T-cell (primary cell): ENCODE data around the gene DMBT1. TPM values are rescaled to one million over a fixed set of nuclear protein-coding genes. Genes with fewer than 3 reads are reported as not detected.
A peak's percentile ranks its signal among the peaks of the same experiment; 100 is the strongest.

Source experiments
- ATAC-seq, 4 experiments: fragments of 200-7000 bp in 3 of 4; fragments of 150-1000 bp in 1 of 4; cut with Tn5 transposase; replicated peaks in 1 of 4; 1 replicate in 3 of 4; 2 replicates in 1 of 4; pipeline ENCODE4 v1.10.0; 2021; ENCODE audit warnings: moderate library complexity in 3 of 4, mild to moderate bottlenecking in 2 of 4, moderate number of reproducible peaks in 1 of 4
- CTCF ChIA-PET, 2 donors: fragments of 300-600 bp; sonication (Branson Sonifier 250); formaldehyde crosslinking; loops; one replicate each; lab custom pipeline; 2022; ENCODE audit warnings: antibody characterized with exemption in 2 of 2; lab: Charles Lee
- POLR2A ChIA-PET, 2 donors: fragments of 300-600 bp; sonication (Branson Sonifier 250); formaldehyde crosslinking; loops; one replicate each; lab custom pipeline; 2022; ENCODE audit warnings: antibody characterized with exemption in 2 of 2; lab: Charles Lee
- DNase-seq, 35 experiments: peaks; one replicate each; pipeline versions ENCODE4 v3.0.0 to v3.0.0-alpha.2; 2013 to 2023
- H3K27ac ChIP-seq: one replicate; pipeline ENCODE4 v1.5.1; 2013; ENCODE audit warnings: low read length
- H3K27me3 ChIP-seq, 2 experiments: replicated peaks in 1 of 2; 1 replicate in 1 of 2; 2 replicates in 1 of 2; pipeline versions ENCODE4 v1.6.1 to v1.7.0; 2013; ENCODE audit warnings: low read length in 1 of 2, mixed read lengths in 1 of 2; ENCODE audit not compliant: control insufficient read depth in 2 of 2, insufficient read depth in 2 of 2; ENCODE audit errors: extremely low read depth in 1 of 2
- H3K36me3 ChIP-seq, 2 donors: 1 replicate in 1 of 2; 2 replicates in 1 of 2; pipeline versions ENCODE4 v1.6.1 to v1.7.0; 2013; ENCODE audit warnings: low read length in 1 of 2; ENCODE audit not compliant: control insufficient read depth in 2 of 2, insufficient read depth in 1 of 2; ENCODE audit errors: extremely low read depth in 1 of 2
- H3K4me1 ChIP-seq, 2 experiments: 1 replicate in 1 of 2; 2 replicates in 1 of 2; pipeline versions ENCODE4 v1.6.1 to v1.7.0; 2013; ENCODE audit warnings: low read length in 2 of 2, mixed read lengths in 1 of 2; ENCODE audit not compliant: insufficient read depth in 2 of 2, control insufficient read depth in 1 of 2; ENCODE audit errors: extremely low read depth in 1 of 2
- H3K4me3 ChIP-seq, 2 donors: 1 replicate in 1 of 2; 2 replicates in 1 of 2; pipeline versions ENCODE4 v1.5.1 to v1.7.0; 2013; ENCODE audit warnings: mild to moderate bottlenecking in 2 of 2, low read length in 1 of 2, moderate library complexity in 1 of 2; ENCODE audit not compliant: control insufficient read depth in 1 of 2; ENCODE audit errors: extremely low read depth in 1 of 2
- H3K9me3 ChIP-seq: 2 replicates; pipeline ENCODE4 v1.7.0; 2013
- H3K27ac Mint-ChIP-seq, 2 donors: one replicate each; pipeline ENCODE4 v1.8.0; 2020 to 2021; ENCODE audit warnings: mild to moderate bottlenecking in 2 of 2, mixed read lengths in 2 of 2
- H3K27me3 Mint-ChIP-seq, 2 donors: one replicate each; pipeline ENCODE4 v1.8.0; 2021 to 2022; ENCODE audit warnings: mixed read lengths in 2 of 2
- H3K36me3 Mint-ChIP-seq: one replicate; pipeline ENCODE4 v1.8.0; 2021; ENCODE audit warnings: mixed read lengths
- H3K4me1 Mint-ChIP-seq, 3 donors: one replicate each; pipeline ENCODE4 v1.8.0; 2020 to 2022; ENCODE audit warnings: mixed read lengths in 3 of 3, mild to moderate bottlenecking in 1 of 3
- H3K4me3 Mint-ChIP-seq, 3 donors: one replicate each; pipeline ENCODE4 v1.8.0; 2020 to 2022; ENCODE audit warnings: mild to moderate bottlenecking in 3 of 3, mixed read lengths in 3 of 3, moderate library complexity in 3 of 3
- H3K9me3 Mint-ChIP-seq, 3 donors: one replicate each; pipeline ENCODE4 v1.8.0; 2020 to 2022; ENCODE audit warnings: mixed read lengths in 3 of 3
- WGBS: methylation state at CpG from one replicate; pipeline ENCODE4 v1.1.5; 2013; ENCODE audit warnings: missing lambda C conversion rate; ENCODE audit not compliant: insufficient coverage; 5-methylcytosine and 5-hydroxymethylcytosine counted together
- total RNA-seq, 35 experiments: library from RNA in 6 of 35; stranded (reverse) in 6 of 35; fragments of 120-200 nt in 1 of 35; gene quantifications; one replicate each; pipeline versions ENCODE4 v1.2.1 to v1.2.4 and lab custom pipeline; 2013 to 2026

DMBT1 gene
- total RNA-seq, 5 donors from 2014 or later (not counting 1 experiment from before 2014, with no cell fraction given): 0.10 to 0.18 (median 0.13) TPM; not detected in 2

DNA sequence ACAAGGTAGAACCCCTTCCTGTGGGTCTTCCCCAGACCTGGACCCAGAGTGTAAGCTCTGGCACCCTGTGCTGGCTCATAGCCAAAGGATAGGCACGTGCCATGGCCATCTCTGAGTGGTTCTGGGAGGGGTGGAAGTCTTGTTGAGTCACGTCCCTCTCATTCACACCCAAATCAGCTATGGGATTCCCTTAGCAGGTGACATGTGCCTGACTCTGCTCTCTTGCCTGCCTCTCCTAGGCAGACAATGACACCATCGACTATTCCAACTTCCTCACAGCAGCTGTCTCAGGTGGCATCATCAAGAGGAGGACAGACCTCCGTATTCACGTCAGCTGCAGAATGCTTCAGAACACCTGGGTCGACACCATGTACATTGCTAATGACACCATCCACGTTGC is 79.2 kb downstream of the DMBT1 start:
- no peaks in the 10 kb centered on the region for H3K36me3 ChIP-seq
- H3K27ac ChIP-seq: no peak overlapping the region
- no peaks in the 10 kb centered on the region for H3K4me1 ChIP-seq
- peaks cover 2 to 19% of the 10 kb centered on the region in 2 experiments for H3K27me3 ChIP-seq
- no peaks in the 10 kb centered on the region for H3K4me1 Mint-ChIP-seq
- WGBS: 72% methylated on average over 5 of the region's 7 CpGs
- no peaks in the 10 kb centered on the region for H3K36me3 Mint-ChIP-seq
- no peaks in the 10 kb centered on the region for H3K9me3 Mint-ChIP-seq
- CTCF ChIA-PET: no interaction called here
- ATAC-seq (no peak), DNase-seq (no peak)
- no peak overlapping the region for H3K4me3 ChIP-seq
- no peaks in the 10 kb centered on the region for H3K9me3 ChIP-seq
- POLR2A ChIA-PET: no interaction called here
- no peak overlapping the region for H3K4me3 Mint-ChIP-seq
- H3K27ac Mint-ChIP-seq: no peak overlapping the region
- peaks cover 4 to 8% of the 10 kb centered on the region in 2 donors for H3K27me3 Mint-ChIP-seq

DNA sequence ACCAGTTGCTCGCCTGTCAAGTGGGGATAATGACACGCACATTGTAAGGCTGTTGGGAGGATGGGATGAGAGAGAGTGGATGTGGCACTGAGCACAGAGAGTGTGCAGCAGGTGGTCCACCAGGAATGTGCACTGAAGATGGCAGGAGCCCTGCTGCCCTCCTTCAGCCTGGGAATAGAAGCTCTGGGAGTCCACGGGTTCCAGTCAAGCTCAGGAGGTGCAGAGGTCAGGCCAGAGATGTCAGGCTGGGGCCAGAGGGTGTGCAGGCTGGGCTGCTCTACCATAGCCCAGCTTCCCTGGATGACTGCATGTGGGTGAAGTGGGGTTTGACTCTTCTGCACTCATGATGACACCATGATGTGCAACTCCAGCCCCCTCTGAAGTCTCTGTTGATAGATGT is 80.4 kb downstream of the DMBT1 start:
- ChIA-PET POLR2A (no interaction called here), CTCF (no interaction called here)
- no peak overlapping the region for H3K4me3 Mint-ChIP-seq
- DNase-seq: no peak
- Histone ChIP-seq H3K4me3 (no peak overlapping the region), H3K9me3 (no peaks in the 10 kb centered on the region), H3K27ac (no peak overlapping the region), H3K36me3 (no peaks in the 10 kb centered on the region), H3K4me1 (no peaks in the 10 kb centered on the region), H3K27me3 (peaks cover 2 to 22% of the 10 kb centered on the region in 2 experiments)
- no peaks in the 10 kb centered on the region for H3K36me3 Mint-ChIP-seq
- WGBS: 51% methylated on average over 3 of the region's 3 CpGs
- H3K27me3 Mint-ChIP-seq: peaks cover 6 to 8% of the 10 kb centered on the region in 2 donors
- H3K27ac Mint-ChIP-seq: no peak overlapping the region
- no peaks in the 10 kb centered on the region for H3K4me1 Mint-ChIP-seq
- no peak for ATAC-seq
- H3K9me3 Mint-ChIP-seq: no peaks in the 10 kb centered on the region

DNA sequence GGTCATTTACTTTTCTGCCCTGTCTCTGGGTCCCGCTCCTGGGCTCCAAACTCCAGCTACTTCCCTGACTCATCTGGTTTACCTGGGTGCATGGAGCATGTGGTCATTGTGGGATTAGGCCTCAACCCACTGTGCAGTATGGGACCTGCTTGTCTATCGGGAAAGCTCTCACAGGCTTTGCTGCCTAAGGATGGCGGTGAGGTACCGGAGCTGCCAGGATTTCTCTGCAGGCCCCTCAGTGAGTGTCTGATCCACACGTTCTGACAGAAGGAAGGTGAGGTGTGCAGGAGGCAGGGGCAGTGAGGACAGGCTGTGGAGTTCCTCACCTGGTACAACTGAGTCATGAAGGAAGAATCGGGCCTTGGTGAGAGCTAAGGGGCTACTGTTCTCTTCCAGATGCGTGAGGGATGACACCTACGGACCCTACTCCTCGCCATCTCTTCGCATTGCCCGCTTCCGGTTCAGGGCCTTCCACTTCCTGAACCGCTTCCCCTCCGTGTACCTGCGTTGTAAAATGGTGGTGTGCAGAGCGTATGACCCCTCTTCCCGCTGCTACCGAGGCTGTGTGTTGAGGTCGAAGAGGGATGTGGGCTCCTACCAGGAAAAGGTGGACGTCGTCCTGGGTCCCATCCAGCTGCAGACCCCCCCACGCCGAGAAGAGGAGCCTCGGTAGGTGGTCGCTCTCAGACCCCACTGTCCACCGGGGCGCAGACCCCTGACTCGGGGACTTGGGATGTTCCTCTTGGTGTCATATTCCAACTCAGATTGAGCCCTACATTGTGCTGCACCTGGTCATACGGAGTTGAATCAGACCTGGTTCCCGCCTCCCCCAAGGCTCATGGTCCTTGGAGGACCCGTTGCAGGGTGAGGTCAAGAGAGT is 82.4 kb downstream of the DMBT1 start:
- no peaks in the 10 kb centered on the region for H3K9me3 ChIP-seq
- peak in 1 of 35 experiments; percentile 3 for DNase-seq
- no peak overlapping the region for H3K4me3 Mint-ChIP-seq
- peaks cover 2 to 27% of the 10 kb centered on the region in 2 experiments for H3K27me3 ChIP-seq
- ChIA-PET CTCF (no interaction called here), POLR2A (no interaction called here)
- peaks cover 0 to 6% of the 10 kb centered on the region in 2 donors for H3K27me3 Mint-ChIP-seq
- no peak for ATAC-seq
- H3K4me3 ChIP-seq: no peak overlapping the region
- no peaks in the 10 kb centered on the region for H3K9me3 Mint-ChIP-seq
- WGBS: 84% methylated on average over 29 of the region's 31 CpGs
- H3K27ac ChIP-seq: no peak overlapping the region
- H3K27ac Mint-ChIP-seq: no peak overlapping the region
- H3K4me1 ChIP-seq: no peaks in the 10 kb centered on the region
- H3K4me1 Mint-ChIP-seq: no peaks in the 10 kb centered on the region
- no peaks in the 10 kb centered on the region for H3K36me3 Mint-ChIP-seq
- no peaks in the 10 kb centered on the region for H3K36me3 ChIP-seq

DNA sequence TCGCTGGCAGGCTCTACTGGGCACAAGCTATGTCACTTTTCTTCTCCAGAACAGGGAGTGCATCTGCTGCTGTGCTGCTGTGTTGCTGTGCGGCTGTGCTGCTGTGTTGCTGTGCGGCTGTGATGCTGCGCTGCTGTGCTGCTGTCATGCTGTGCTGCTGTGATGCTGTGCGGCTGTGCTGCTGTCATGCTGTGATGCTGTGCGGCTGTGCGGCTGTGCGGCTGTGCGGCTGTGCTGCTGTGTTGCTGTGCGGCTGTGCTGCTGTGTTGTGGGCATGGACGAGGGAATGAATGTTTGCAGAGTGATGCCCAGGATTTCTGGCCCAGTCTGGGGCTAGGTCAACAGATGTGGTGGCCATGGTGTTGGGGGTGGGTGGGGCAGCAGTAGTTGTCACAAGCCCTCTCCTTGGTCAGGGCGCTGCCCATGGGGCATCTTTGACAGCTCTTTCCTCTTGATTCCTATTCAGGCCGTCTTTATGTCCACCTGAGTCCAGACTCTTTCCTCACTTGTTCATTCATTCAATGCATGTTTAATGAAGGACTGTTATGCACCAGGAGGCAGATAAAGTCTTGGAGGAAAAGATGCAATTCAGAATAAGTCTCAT is 83.5 kb downstream of the DMBT1 start:
- ATAC-seq: no peak
- no peak for DNase-seq
- no peaks in the 10 kb centered on the region for H3K36me3 Mint-ChIP-seq
- Histone ChIP-seq H3K9me3 (no peaks in the 10 kb centered on the region), H3K27me3 (peaks cover 2 to 35% of the 10 kb centered on the region in 2 experiments), H3K4me1 (no peaks in the 10 kb centered on the region), H3K4me3 (no peak overlapping the region), H3K27ac (no peak overlapping the region), H3K36me3 (no peaks in the 10 kb centered on the region)
- ChIA-PET POLR2A (no interaction called here), CTCF (no interaction called here)
- H3K27me3 Mint-ChIP-seq: peaks cover 0 to 10% of the 10 kb centered on the region in 2 donors
- H3K9me3 Mint-ChIP-seq: no peaks in the 10 kb centered on the region
- WGBS: 87% methylated on average over 9 of the region's 13 CpGs
- H3K27ac Mint-ChIP-seq: no peak overlapping the region
- no peaks in the 10 kb centered on the region for H3K4me1 Mint-ChIP-seq
- H3K4me3 Mint-ChIP-seq: no peak overlapping the region

DNA sequence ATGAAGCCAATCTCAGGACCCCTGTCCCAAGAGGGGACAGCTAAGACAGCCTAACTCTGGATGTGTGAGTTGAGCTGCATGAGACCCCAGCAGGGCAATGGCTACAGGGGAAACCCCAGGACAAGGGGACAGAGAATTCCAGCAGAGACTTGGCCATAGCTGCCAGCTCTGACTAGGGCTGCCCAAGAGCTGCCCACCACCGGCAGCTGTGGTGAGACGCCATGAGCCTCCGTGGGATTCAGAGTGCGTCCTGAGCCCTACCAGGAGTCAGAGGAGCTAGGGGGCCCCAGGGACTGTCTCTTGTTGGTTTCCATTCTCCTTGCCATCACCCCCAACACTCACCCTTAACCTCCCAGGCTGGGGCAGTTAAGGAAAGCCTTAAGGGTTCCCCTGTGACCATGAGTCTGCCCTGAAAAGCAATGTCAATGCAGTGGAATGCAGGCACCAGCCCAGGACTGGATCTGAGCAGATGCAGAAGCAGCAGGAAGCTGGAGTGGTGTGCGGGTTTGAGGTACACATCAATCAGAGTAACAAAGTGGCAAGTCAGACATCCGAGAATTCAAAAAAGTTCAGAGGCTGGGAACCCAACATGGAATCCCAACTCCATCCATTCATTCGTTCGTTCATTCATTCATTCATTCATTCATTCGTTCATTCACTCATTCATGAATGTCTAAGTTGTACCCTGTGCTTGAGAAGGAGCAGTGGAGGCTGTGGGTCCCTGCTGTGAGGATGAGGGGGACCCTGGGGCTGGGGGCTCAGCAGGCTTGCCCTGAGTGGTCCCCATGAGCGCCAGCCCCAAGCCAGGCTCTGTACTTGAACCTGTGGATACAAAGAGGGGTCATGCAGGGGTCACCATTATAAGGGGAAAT is 86.2 kb downstream of the DMBT1 start:
- Mint-ChIP-seq H3K9me3 (peaks cover 0 to 3% (median 0%) of the 10 kb centered on the region in 3 donors), H3K4me1 (no peaks in the 10 kb centered on the region), H3K27ac (no peak overlapping the region), H3K27me3 (peaks cover 5 to 29% of the 10 kb centered on the region in 2 donors), H3K4me3 (no peak overlapping the region), H3K36me3 (no peaks in the 10 kb centered on the region)
- CTCF ChIA-PET: interaction anchor here in 1 of 2 donors (0.7 kb wide), 1 partner anchor 120 kb away, joined by 3 read pairs; no protein-coding TSS in a partner anchor
- POLR2A ChIA-PET: no interaction called here
- Histone ChIP-seq H3K36me3 (no peaks in the 10 kb centered on the region), H3K27me3 (peaks cover 0 to 46% of the 10 kb centered on the region in 2 experiments), H3K4me1 (no peaks in the 10 kb centered on the region), H3K9me3 (no peaks in the 10 kb centered on the region), H3K27ac (no peak overlapping the region), H3K4me3 (no peak overlapping the region)
- no peak for ATAC-seq
- no peak for DNase-seq
- WGBS: 78% methylated on average over 3 of the region's 10 CpGs

DNA sequence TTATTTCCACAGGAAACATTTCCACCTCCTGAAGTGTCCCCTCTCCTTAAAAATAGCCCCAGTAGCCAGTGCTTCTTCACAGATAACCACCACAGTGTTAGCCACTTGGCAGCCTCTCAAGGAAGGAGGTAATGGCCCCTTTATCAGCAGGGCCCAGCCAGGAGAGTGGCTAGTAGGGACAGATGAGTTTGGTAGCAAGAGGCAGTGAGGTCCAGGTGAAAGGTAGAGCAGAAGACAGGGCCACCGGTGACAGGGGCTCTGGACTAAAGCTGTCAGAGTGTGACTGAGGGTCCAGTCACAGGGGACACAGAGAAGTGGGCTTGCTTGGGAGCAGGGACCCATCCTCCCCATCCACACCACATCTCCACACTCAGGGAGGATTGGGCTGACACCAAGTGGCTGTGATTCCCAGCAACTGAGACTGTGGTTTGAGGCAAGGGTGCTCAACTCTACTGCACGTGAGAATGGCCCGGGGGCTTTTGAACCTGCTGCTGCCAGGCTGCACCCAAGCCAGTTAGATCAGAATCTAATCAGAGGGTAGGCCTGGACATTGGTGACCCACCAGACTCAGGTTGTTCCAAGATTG is 86.9 kb downstream of the DMBT1 start:
- Histone ChIP-seq H3K27me3 (peaks cover 0 to 41% of the 10 kb centered on the region in 2 experiments), H3K9me3 (no peaks in the 10 kb centered on the region), H3K36me3 (no peaks in the 10 kb centered on the region), H3K4me3 (no peak overlapping the region), H3K27ac (no peak overlapping the region), H3K4me1 (no peaks in the 10 kb centered on the region)
- H3K27me3 Mint-ChIP-seq: peaks cover 8 to 35% of the 10 kb centered on the region in 2 donors
- H3K9me3 Mint-ChIP-seq: peaks cover 0 to 7% (median 0%) of the 10 kb centered on the region in 3 donors
- no peaks in the 10 kb centered on the region for H3K36me3 Mint-ChIP-seq
- no peak overlapping the region for H3K4me3 Mint-ChIP-seq
- ChIA-PET CTCF (no interaction called here), POLR2A (no interaction called here)
- WGBS: 96% methylated on average over 2 of the region's 3 CpGs
- no peaks in the 10 kb centered on the region for H3K4me1 Mint-ChIP-seq
- ATAC-seq (no peak), DNase-seq (no peak)
- no peak overlapping the region for H3K27ac Mint-ChIP-seq
